ENCODE results near the gene KBTBD12.

KBTBD12 gene

DNA sequence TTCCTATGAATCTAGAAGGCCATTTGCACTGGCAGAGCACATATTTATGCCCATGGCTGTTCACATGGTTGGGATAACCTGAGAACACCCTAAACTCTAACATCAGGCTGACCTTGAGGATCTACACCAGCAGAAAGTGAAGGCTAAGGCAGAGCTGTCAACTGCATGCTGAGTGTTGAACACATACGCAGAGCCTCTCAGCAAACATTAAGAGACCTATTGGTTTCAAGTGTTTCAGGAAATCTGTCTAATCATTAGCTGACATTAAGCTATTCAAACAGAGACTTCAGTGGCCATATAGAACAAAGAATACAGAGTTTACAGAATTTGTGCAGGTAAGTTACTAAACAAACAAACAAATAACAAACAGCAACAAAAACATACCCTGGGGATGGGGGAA lies 121.1 kb downstream of the KBTBD12 start:
- Histone ChIP-seq H3K27me3 (ENCODE audit: control insufficient read depth, insufficient read depth, low read length) (no peaks in the 10 kb centered on the region), H3K36me3 (ENCODE audit: control insufficient read depth, insufficient read depth, low read length) (no peaks in the 10 kb centered on the region), H3K4me2 (ENCODE audit: low read length) (no peak overlapping the region), H3K79me2 (no peaks in the 10 kb centered on the region), H3K27ac (no peak overlapping the region), H3K9me3 (ENCODE audit: control insufficient read depth, low read length) (no peaks in the 10 kb centered on the region), H3K4me1 (no peaks in the 10 kb centered on the region), H3K4me3 (ENCODE audit: low read depth, low read length) (no peak overlapping the region), H3K9ac (no peak overlapping the region), H2AFZ (no peak overlapping the region)
- TF ChIP-seq, protein P1, sequence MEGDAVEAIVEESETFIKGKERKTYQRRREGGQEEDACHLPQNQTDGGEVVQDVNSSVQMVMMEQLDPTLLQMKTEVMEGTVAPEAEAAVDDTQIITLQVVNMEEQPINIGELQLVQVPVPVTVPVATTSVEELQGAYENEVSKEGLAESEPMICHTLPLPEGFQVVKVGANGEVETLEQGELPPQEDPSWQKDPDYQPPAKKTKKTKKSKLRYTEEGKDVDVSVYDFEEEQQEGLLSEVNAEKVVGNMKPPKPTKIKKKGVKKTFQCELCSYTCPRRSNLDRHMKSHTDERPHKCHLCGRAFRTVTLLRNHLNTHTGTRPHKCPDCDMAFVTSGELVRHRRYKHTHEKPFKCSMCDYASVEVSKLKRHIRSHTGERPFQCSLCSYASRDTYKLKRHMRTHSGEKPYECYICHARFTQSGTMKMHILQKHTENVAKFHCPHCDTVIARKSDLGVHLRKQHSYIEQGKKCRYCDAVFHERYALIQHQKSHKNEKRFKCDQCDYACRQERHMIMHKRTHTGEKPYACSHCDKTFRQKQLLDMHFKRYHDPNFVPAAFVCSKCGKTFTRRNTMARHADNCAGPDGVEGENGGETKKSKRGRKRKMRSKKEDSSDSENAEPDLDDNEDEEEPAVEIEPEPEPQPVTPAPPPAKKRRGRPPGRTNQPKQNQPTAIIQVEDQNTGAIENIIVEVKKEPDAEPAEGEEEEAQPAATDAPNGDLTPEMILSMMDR (IDR thresholded peaks at IDR 0.05), result no peak

Measured in parathyroid adenoma (tissue), 2 donors.